K562 (cell line): Measurements from ENCODE around the gene CELF4. TPM values are rescaled to one million over a fixed set of nuclear protein-coding genes. Genes with fewer than 3 reads are reported as not detected.

Experiments used
- ATAC-seq: fragments of 200-7000 bp; cut with Tn5 transposase; 3 replicates; pipeline ENCODE4 v1.9.1; 2020; ENCODE audit warnings: moderate library complexity
- BruUV-seq: library from RNA; stranded (reverse); fragments of 400-500 nt; replicated peaks from 2 replicates; lab custom pipeline; 2021; lab: Mats Ljungman, UMichigan
- CTCF ChIA-PET: fragments of 300-600 bp; formaldehyde crosslinking; extraction: SDS; loops from one replicate; lab custom pipeline; 2021; ENCODE audit warnings: low intra/inter-chr PET ratio; lab: Yijun Ruan, JAX
- POLR2A ChIA-PET: fragments of 300-600, 350-650 bp; sonication (Branson Sonifier 250); formaldehyde crosslinking; extraction: SDS; loops from one replicate; lab custom pipeline; 2021; ENCODE audit warnings: antibody characterized with exemption, inconsistent platforms; lab: Yijun Ruan, JAX
- DNase-seq, 4 experiments: peaks; one replicate each; pipeline versions ENCODE4 v3.0.0 to v3.0.0-alpha.2; 2011 to 2018; ENCODE audit warnings: low spot score in 3 of 4, mixed read lengths in 3 of 4; ENCODE audit errors: extremely low read depth in 1 of 4
- FAIRE-seq: peaks from 2 replicates; lab custom pipeline; 2011; peaks lifted over from hg19 to GRCh38; lab: Jason Lieb, UNC
- H2AFZ ChIP-seq: 2 replicates; pipeline ENCODE4 v1.6.0; 2011; ENCODE audit warnings: low read depth, low read length, control low read depth, inconsistent platforms
- H3K27ac ChIP-seq: fragments of 200-600 bp; 3 replicates; pipeline ENCODE4 v1.8.0; 2011; ENCODE audit warnings: low read depth, mild to moderate bottlenecking, control low read depth, inconsistent platforms, low read length, moderate library complexity, mixed read lengths; ENCODE audit errors: extremely low read depth
- H3K27me3 ChIP-seq, 2 experiments: fragments of 300-600 bp in 1 of 2; 2 replicates in 1 of 2; 3 replicates in 1 of 2; pipeline versions ENCODE4 v1.6.0 to v1.8.0; 2011; ENCODE audit warnings: inconsistent platforms in 2 of 2, low read length in 2 of 2, mild to moderate bottlenecking in 1 of 2, mixed read lengths in 1 of 2, moderate library complexity in 1 of 2; ENCODE audit not compliant: control insufficient read depth in 2 of 2, insufficient read depth in 2 of 2
- H3K36me3 ChIP-seq: fragments of 300-600 bp; 3 replicates; pipeline ENCODE4 v1.8.0; 2011; ENCODE audit warnings: mild to moderate bottlenecking, low read length, inconsistent platforms; ENCODE audit not compliant: control insufficient read depth, insufficient read depth
- H3K4me1 ChIP-seq, 2 experiments: fragments of 200-600 bp in 1 of 2; replicated peaks in 1 of 2; 2 replicates in 1 of 2; 3 replicates in 1 of 2; pipeline versions ENCODE4 v1.5.1 to v1.8.0; 2011; ENCODE audit warnings: inconsistent platforms in 2 of 2, low read length in 2 of 2, mild to moderate bottlenecking in 1 of 2, mixed read lengths in 1 of 2, moderate library complexity in 1 of 2; ENCODE audit not compliant: control insufficient read depth in 2 of 2, insufficient read depth in 2 of 2
- H3K4me2 ChIP-seq: 2 replicates; pipeline ENCODE4 v1.6.1; 2011; ENCODE audit warnings: low read length, control low read depth, inconsistent platforms, mixed read lengths; ENCODE audit not compliant: insufficient read depth
- H3K4me3 ChIP-seq: fragments of 200-600 bp; sonication (generic), shearing (Covaris generic); 2 replicates; pipeline ENCODE4 v1.5.1; 2016; ENCODE audit warnings: control low read depth, inconsistent platforms
- H3K79me2 ChIP-seq: fragments of 200-600 bp; 3 replicates; pipeline ENCODE4 v1.8.0; 2011; ENCODE audit warnings: low read length, inconsistent platforms; ENCODE audit not compliant: control insufficient read depth, insufficient read depth
- H3K9ac ChIP-seq, 2 experiments: 2 replicates each; pipeline versions ENCODE4 v1.6.0 to v1.6.1; 2011; ENCODE audit warnings: low read depth in 2 of 2, low read length in 2 of 2, control low read depth in 1 of 2, inconsistent platforms in 1 of 2, mild to moderate bottlenecking in 1 of 2, mixed read lengths in 1 of 2; ENCODE audit not compliant: insufficient read depth in 1 of 2
- H3K9me1 ChIP-seq: one replicate; pipeline ENCODE4 v1.6.0; 2011; ENCODE audit warnings: inconsistent platforms, mild to moderate bottlenecking, low read length, moderate library complexity; ENCODE audit not compliant: control insufficient read depth, insufficient read depth
- H3K9me3 ChIP-seq: replicated peaks from 2 replicates; pipeline ENCODE4 v1.5.1; 2011; ENCODE audit warnings: low read depth, low read length, inconsistent platforms; ENCODE audit not compliant: control insufficient read depth, insufficient read depth
- H4K20me1 ChIP-seq: replicated peaks from 2 replicates; pipeline ENCODE4 v1.6.1; 2011; ENCODE audit warnings: low read length, inconsistent platforms, mixed read lengths; ENCODE audit not compliant: control insufficient read depth, insufficient read depth
- FOXJ3 ChIP-seq: sonication (generic); formaldehyde crosslinking; IDR thresholded peaks from 2 replicates; pipeline ENCODE4 v1.4.0; 2020; ENCODE audit warnings: mild to moderate bottlenecking, missing genetic modification reagents
- GTF2F1 ChIP-seq: IDR thresholded peaks from 2 replicates; pipeline ENCODE4 v1.6.1; 2011; ENCODE audit warnings: low read depth, low read length, improper control_type of control experiment
- MCM5 ChIP-seq: fragments of 450-650 bp; IDR thresholded peaks from 2 replicates; pipeline ENCODE4 v1.6.1; 2016; ENCODE audit warnings: low read depth
- SRF ChIP-seq, 2 experiments: fragments of 250-450, 450-650 bp in 1 of 2; sonication (Bioruptor Pico) in 1 of 2; sonication (generic) in 1 of 2; formaldehyde crosslinking; IDR thresholded peaks; 2 replicates each; pipeline versions ENCODE4 v1.5.0 to v1.5.1; 2020 to 2022; ENCODE audit warnings: mild to moderate bottlenecking in 1 of 2, missing genetic modification reagents in 1 of 2
- ZNF444 ChIP-seq: fragments of 250-450 bp; sonication (Bioruptor Pico); IDR thresholded peaks from 2 replicates; pipeline ENCODE4 v1.4.0; 2020; ENCODE audit warnings: mild to moderate bottlenecking, moderate library complexity
- WGBS: fragments of 100-300 bp; shearing (Covaris generic); methylation state at CpG from one replicate; pipeline ENCODE4 v1.1.6; 2016; ENCODE audit warnings: low coverage, mixed read lengths; ENCODE audit not compliant: insufficient coverage; ENCODE audit errors: missing lambda C conversion rate; 5-methylcytosine and 5-hydroxymethylcytosine counted together
- in situ Hi-C: fragments of 300-500 bp; cut with MboI; formaldehyde crosslinking; loops from 4 replicates; pipeline ENCODE4 v1.15.0; 2018; ENCODE audit warnings: inconsistent platforms, mixed read lengths
- intact Hi-C: fragments of 100-400 bp; cut with micrococcal nuclease; formaldehyde crosslinking; loops from 2 replicates; pipeline ENCODE4 v1.14.2; 2022
- polyA plus RNA-seq, 8 experiments: library from polyadenylated mRNA; depleted of rRNA in 4 of 8; stranded (reverse) in 5 of 8; unstranded in 3 of 8; fragments of >200 nt; fragmentation: Nextera tagmentation in 2 of 8; fragmentation: Illumina TruSeq in 1 of 8; extraction: Ambion mirVana in 2 of 8; extraction: Trizol in 1 of 8; gene quantifications; 2 replicates each; pipeline versions ENCODE4 v1.2.1 to v1.2.3, GENCODE V29; 2011 to 2014; ENCODE audit warnings: inconsistent platforms in 1 of 8, missing spikeins in 1 of 8
- total RNA-seq, 7 experiments: library from RNA; depleted of rRNA in 6 of 7; stranded (reverse); fragments of >200 nt in 6 of 7; fragmentation: Illumina TruSeq in 2 of 7; extraction: Trizol in 2 of 7; gene quantifications; 2 replicates each; pipeline versions ENCODE4 v1.2.1 to v1.2.3, GENCODE V29; 2011 to 2021; ENCODE audit warnings: low replicate concordance in 1 of 7
- TF ChIP-seq, protein P1 (sequence below): fragments of 250-450 bp; sonication (Bioruptor Pico); IDR thresholded peaks from 2 replicates; pipeline ENCODE4 v1.5.0; 2021; ENCODE audit warnings: mild to moderate bottlenecking, borderline replicate concordance
- TF ChIP-seq, protein P2 (sequence below): fragments of 450-650 bp; formaldehyde crosslinking; IDR thresholded peaks from 2 replicates; pipeline ENCODE4 v1.4.0; 2020; ENCODE audit warnings: mild to moderate bottlenecking, moderate library complexity
- TF ChIP-seq, protein P3 (sequence below): fragments of 200-400 bp; formaldehyde crosslinking; IDR thresholded peaks from 2 replicates; pipeline ENCODE4 v1.6.1; 2017; ENCODE audit warnings: mild to moderate bottlenecking, low read depth, low read length, moderate library complexity

Gene CELF4
- total and polyA plus RNA-seq, 9 of the 15 experiments (the other 6 are each of a cell fraction or from before 2014, with no cell fraction given): 0.04 to 0.24 (median 0.07) TPM; not detected in 3

GRCh38 chr18:37456873-37457272, 108.7 kb downstream of the CELF4 start:
- no peaks in the 10 kb centered on the region for H3K9me3 ChIP-seq
- no peaks in the 10 kb centered on the region for H3K9me1 ChIP-seq
- H3K27ac ChIP-seq: no peak overlapping the region
- H3K9ac ChIP-seq: no peak overlapping the region
- no peaks in the 10 kb centered on the region; the same call in 1 of the 2 replicates for H4K20me1 ChIP-seq
- no peak overlapping the region for H2AFZ ChIP-seq
- no peaks in the 10 kb centered on the region for H3K79me2 ChIP-seq
- ChIA-PET CTCF (no interaction called here), POLR2A (no interaction called here)
- in situ Hi-C loops: no loop called here
- no peak for ATAC-seq
- TF ChIP-seq, protein P1, sequence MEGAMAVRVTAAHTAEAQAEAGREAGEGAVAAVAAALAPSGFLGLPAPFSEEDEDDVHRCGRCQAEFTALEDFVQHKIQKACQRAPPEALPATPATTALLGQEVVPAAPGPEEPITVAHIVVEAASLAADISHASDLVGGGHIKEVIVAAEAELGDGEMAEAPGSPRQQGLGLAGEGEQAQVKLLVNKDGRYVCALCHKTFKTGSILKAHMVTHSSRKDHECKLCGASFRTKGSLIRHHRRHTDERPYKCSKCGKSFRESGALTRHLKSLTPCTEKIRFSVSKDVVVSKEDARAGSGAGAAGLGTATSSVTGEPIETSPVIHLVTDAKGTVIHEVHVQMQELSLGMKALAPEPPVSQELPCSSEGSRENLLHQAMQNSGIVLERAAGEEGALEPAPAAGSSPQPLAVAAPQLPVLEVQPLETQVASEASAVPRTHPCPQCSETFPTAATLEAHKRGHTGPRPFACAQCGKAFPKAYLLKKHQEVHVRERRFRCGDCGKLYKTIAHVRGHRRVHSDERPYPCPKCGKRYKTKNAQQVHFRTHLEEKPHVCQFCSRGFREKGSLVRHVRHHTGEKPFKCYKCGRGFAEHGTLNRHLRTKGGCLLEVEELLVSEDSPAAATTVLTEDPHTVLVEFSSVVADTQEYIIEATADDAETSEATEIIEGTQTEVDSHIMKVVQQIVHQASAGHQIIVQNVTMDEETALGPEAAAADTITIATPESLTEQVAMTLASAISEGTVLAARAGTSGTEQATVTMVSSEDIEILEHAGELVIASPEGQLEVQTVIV: no peak
- TF ChIP-seq, all 486 proteins: peak for 0
- BruUV-seq: no TSS peak
- Histone ChIP-seq H3K27me3 (no peaks in the 10 kb centered on the region; a peak in 1 of 5 replicates), H3K4me2 (no peak overlapping the region), H3K4me3 (no peak overlapping the region), H3K4me1 (no peaks in the 10 kb centered on the region; a peak in 1 of 5 replicates), H3K36me3 (no peaks in the 10 kb centered on the region)
- WGBS: 0% methylated on average over 5 of the region's 5 CpGs
- DNase-seq (no peak), FAIRE-seq (no peak)
- intact Hi-C loops: no loop called here

- H3K9me1 ChIP-seq: no peaks in the 10 kb centered on the region
- no peak overlapping the region for H3K4me2 ChIP-seq
- ChIA-PET POLR2A (no interaction called here), CTCF (no interaction called here)
- ATAC-seq (no peak), DNase-seq (no peak), FAIRE-seq (no peak)
- no peak overlapping the region for H3K9ac ChIP-seq
- intact Hi-C loops (no loop called here), in situ Hi-C loops (no loop called here)
- H2AFZ ChIP-seq: no peak overlapping the region
- no peaks in the 10 kb centered on the region; a peak in 1 of 5 replicates for H3K4me1 ChIP-seq
- no peaks in the 10 kb centered on the region for H3K79me2 ChIP-seq
- H3K36me3 ChIP-seq: no peaks in the 10 kb centered on the region
- BruUV-seq: no TSS peak
- no peak overlapping the region for H3K27ac ChIP-seq
- no peaks in the 10 kb centered on the region for H3K9me3 ChIP-seq
- no peaks in the 10 kb centered on the region for H4K20me1 ChIP-seq
- no peaks in the 10 kb centered on the region; a peak in 1 of 5 replicates for H3K27me3 ChIP-seq
- no peak overlapping the region for H3K4me3 ChIP-seq
- WGBS: 0% methylated on average over 5 of the region's 5 CpGs
- TF ChIP-seq, protein P2, sequence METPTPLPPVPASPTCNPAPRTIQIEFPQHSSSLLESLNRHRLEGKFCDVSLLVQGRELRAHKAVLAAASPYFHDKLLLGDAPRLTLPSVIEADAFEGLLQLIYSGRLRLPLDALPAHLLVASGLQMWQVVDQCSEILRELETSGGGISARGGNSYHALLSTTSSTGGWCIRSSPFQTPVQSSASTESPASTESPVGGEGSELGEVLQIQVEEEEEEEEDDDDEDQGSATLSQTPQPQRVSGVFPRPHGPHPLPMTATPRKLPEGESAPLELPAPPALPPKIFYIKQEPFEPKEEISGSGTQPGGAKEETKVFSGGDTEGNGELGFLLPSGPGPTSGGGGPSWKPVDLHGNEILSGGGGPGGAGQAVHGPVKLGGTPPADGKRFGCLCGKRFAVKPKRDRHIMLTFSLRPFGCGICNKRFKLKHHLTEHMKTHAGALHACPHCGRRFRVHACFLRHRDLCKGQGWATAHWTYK (CRISPR knock-in tag): no peak
- no peak for TF ChIP-seq FOXJ3 (CRISPR knock-in tag)
- TF ChIP-seq, protein P3, sequence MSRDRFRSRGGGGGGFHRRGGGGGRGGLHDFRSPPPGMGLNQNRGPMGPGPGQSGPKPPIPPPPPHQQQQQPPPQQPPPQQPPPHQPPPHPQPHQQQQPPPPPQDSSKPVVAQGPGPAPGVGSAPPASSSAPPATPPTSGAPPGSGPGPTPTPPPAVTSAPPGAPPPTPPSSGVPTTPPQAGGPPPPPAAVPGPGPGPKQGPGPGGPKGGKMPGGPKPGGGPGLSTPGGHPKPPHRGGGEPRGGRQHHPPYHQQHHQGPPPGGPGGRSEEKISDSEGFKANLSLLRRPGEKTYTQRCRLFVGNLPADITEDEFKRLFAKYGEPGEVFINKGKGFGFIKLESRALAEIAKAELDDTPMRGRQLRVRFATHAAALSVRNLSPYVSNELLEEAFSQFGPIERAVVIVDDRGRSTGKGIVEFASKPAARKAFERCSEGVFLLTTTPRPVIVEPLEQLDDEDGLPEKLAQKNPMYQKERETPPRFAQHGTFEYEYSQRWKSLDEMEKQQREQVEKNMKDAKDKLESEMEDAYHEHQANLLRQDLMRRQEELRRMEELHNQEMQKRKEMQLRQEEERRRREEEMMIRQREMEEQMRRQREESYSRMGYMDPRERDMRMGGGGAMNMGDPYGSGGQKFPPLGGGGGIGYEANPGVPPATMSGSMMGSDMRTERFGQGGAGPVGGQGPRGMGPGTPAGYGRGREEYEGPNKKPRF: no peak
- no peak for TF ChIP-seq MCM5
- no peak for TF ChIP-seq ZNF444
- no peak for TF ChIP-seq SRF (CRISPR knock-in tag; IDR thresholded peaks at IDR 0.05)
- TF ChIP-seq GTF2F1: no peak
Observed at GRCh38 chr18:37456395-37456794, 109.2 kb downstream of the CELF4 start.
